HEK293 (cell line): ENCODE data around the gene RBM20.

Source experiments
- PRDM1 ChIP-seq: fragments of 450-650 bp; formaldehyde crosslinking; IDR thresholded peaks from 2 replicates; pipeline ENCODE4; 2016; ENCODE audit warnings: missing biosample characterization, missing genetic modification characterization
- SCRT2 ChIP-seq: fragments of 450-650 bp; formaldehyde crosslinking; IDR thresholded peaks from 2 replicates; pipeline ENCODE4 v1.5.1; 2016; ENCODE audit warnings: missing biosample characterization, missing genetic modification characterization
- TCF7L2 ChIP-seq: IDR thresholded peaks from 2 replicates; pipeline ENCODE4 v1.6.1; 2011; ENCODE audit warnings: low read depth, mild to moderate bottlenecking, inconsistent platforms, low read length, moderate library complexity, borderline replicate concordance
- ZNF121 ChIP-seq: fragments of 450-650 bp; formaldehyde crosslinking; IDR thresholded peaks from 2 replicates; pipeline ENCODE4 v1.5.1; 2016; ENCODE audit warnings: missing biosample characterization, missing genetic modification characterization
- ZNF701 ChIP-seq: fragments of 450-650 bp; formaldehyde crosslinking; IDR thresholded peaks from 2 replicates; pipeline ENCODE4 v1.5.1; 2016; ENCODE audit warnings: missing biosample characterization, missing genetic modification characterization
- TF ChIP-seq, protein P1 (sequence below): fragments of 450-650 bp; formaldehyde crosslinking; IDR thresholded peaks from 2 replicates; pipeline ENCODE4 v1.5.1; 2016; ENCODE audit warnings: missing biosample characterization, missing genetic modification characterization
- TF ChIP-seq, protein P2 (sequence below): fragments of 450-650 bp; formaldehyde crosslinking; IDR thresholded peaks from 2 replicates; pipeline ENCODE4 v1.5.1; 2016; ENCODE audit warnings: missing biosample characterization, missing genetic modification characterization

DNA sequence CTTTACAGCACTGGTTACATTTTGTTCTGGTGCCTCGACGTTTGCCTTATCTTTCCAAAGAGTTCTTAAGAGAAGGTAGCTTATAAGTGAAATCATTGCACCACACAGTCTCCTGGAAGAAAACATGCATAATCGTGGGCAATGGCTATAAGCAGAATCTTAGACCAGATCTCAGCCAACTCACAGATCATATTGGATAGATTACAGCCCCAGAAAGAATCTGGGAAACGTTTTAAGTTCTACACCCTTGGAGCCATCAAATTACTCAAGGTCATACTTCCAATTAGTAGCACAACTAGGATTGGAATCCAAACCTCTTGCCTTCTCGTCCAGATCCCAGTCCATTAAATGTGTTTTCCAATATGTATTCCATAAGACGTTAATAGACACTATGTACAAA is 218.8 kb downstream of the RBM20 start:
- TF ChIP-seq TCF7L2 (no peak), PRDM1 (no peak), ZNF701 (tag by site-specific recombination) (no peak), ZNF121 (tag by site-specific recombination) (no peak), SCRT2 (tag by site-specific recombination) (no peak)
- TF ChIP-seq, protein P1, sequence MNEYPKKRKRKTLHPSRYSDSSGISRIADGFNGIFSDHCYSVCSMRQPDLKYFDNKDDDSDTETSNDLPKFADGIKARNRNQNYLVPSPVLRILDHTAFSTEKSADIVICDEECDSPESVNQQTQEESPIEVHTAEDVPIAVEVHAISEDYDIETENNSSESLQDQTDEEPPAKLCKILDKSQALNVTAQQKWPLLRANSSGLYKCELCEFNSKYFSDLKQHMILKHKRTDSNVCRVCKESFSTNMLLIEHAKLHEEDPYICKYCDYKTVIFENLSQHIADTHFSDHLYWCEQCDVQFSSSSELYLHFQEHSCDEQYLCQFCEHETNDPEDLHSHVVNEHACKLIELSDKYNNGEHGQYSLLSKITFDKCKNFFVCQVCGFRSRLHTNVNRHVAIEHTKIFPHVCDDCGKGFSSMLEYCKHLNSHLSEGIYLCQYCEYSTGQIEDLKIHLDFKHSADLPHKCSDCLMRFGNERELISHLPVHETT = no peak
- TF ChIP-seq, protein P2, sequence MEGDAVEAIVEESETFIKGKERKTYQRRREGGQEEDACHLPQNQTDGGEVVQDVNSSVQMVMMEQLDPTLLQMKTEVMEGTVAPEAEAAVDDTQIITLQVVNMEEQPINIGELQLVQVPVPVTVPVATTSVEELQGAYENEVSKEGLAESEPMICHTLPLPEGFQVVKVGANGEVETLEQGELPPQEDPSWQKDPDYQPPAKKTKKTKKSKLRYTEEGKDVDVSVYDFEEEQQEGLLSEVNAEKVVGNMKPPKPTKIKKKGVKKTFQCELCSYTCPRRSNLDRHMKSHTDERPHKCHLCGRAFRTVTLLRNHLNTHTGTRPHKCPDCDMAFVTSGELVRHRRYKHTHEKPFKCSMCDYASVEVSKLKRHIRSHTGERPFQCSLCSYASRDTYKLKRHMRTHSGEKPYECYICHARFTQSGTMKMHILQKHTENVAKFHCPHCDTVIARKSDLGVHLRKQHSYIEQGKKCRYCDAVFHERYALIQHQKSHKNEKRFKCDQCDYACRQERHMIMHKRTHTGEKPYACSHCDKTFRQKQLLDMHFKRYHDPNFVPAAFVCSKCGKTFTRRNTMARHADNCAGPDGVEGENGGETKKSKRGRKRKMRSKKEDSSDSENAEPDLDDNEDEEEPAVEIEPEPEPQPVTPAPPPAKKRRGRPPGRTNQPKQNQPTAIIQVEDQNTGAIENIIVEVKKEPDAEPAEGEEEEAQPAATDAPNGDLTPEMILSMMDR (tag by site-specific recombination) = no peak
